Activated naive CD8-positive, alpha-beta T cell treated with anti-CD3 and anti-CD28 coated beads, Interleukin-2, amount 10 ng/mL, durations not matched to agents 7 days and 5 days (primary cell): ENCODE measurements around the gene ADAMTS9. TPM values are rescaled to one million over a fixed set of nuclear protein-coding genes. Genes with fewer than 3 reads are reported as not detected.

Experiments used
- ATAC-seq: fragments of 150-1000 bp; cut with Tn5 transposase; one replicate; pipeline ENCODE4 v1.10.0; 2021; ENCODE audit warnings: low read depth, moderate library complexity
- POLR2A ChIA-PET: fragments of 350-600 bp; sonication (Branson Sonifier 250); formaldehyde crosslinking; loops from one replicate; lab custom pipeline; 2021; ENCODE audit warnings: antibody characterized with exemption; lab: Charles Lee
- DNase-seq: peaks from one replicate; pipeline ENCODE4 v3.0.0; 2021
- H3K27ac Mint-ChIP-seq: one replicate; pipeline ENCODE4 v1.8.0; 2022; ENCODE audit warnings: mild to moderate bottlenecking, mixed read lengths
- H3K27me3 Mint-ChIP-seq: one replicate; pipeline ENCODE4 v1.8.0; 2022; ENCODE audit warnings: mild to moderate bottlenecking, moderate library complexity, mixed read lengths
- H3K36me3 Mint-ChIP-seq: one replicate; pipeline ENCODE4 v1.8.0; 2021; ENCODE audit warnings: mild to moderate bottlenecking, mixed read lengths
- H3K4me1 Mint-ChIP-seq: one replicate; pipeline ENCODE4 v1.8.0; 2021; ENCODE audit warnings: mixed read lengths
- H3K4me3 Mint-ChIP-seq: one replicate; pipeline ENCODE4 v1.8.0; 2022; ENCODE audit warnings: mild to moderate bottlenecking, moderate library complexity, mixed read lengths
- H3K9me3 Mint-ChIP-seq: one replicate; pipeline ENCODE4 v1.8.0; 2021; ENCODE audit warnings: mixed read lengths
- total RNA-seq, 2 experiments: library from RNA; stranded (reverse); gene quantifications; one replicate each; pipeline ENCODE4 v1.2.3, GENCODE V29; 2021

Gene ADAMTS9
- total RNA-seq, 2 experiments from 2014 or later: not detected

- Mint-ChIP-seq H3K4me3 (no peak overlapping the region), H3K9me3 (no peaks in the 10 kb centered on the region), H3K4me1 (no peaks in the 10 kb centered on the region), H3K36me3 (no peaks in the 10 kb centered on the region), H3K27me3 (no peaks in the 10 kb centered on the region), H3K27ac (no peak overlapping the region)
- ATAC-seq (no peak), DNase-seq (no peak)
- POLR2A ChIA-PET: no interaction called here
Observed at GRCh38 chr3:64655160-64655559, 32.6 kb downstream of the ADAMTS9 start.

DNA sequence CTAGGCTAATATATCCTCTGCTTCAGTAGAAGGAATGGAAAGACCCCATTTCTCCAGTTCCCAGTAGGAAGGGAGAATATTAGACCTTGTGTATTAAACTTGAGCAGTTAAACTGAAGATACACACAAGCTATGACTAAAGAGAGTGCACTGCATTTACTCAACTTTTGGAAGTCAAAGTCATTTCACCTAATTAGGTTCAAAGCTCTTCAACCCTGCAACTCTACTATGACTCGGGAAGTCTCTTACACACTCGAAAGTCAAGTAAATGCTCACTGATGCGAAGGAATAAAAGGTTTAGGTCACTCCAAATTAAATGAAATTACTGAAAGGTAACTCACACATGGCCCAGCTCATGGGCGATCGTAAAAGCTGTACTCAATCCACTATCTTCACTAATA, 33.8 kb downstream of the ADAMTS9 start:
- H3K27me3 Mint-ChIP-seq: no peaks in the 10 kb centered on the region
- no peak for ATAC-seq
- H3K27ac Mint-ChIP-seq: no peak overlapping the region
- POLR2A ChIA-PET: no interaction called here
- H3K4me3 Mint-ChIP-seq: no peak overlapping the region
- no peak for DNase-seq
- no peaks in the 10 kb centered on the region for H3K4me1 Mint-ChIP-seq
- H3K9me3 Mint-ChIP-seq: no peaks in the 10 kb centered on the region
- H3K36me3 Mint-ChIP-seq: no peaks in the 10 kb centered on the region

- H3K9me3 Mint-ChIP-seq: no peaks in the 10 kb centered on the region
- no peaks in the 10 kb centered on the region for H3K4me1 Mint-ChIP-seq
- POLR2A ChIA-PET: no interaction called here
- no peak overlapping the region for H3K27ac Mint-ChIP-seq
- no peaks in the 10 kb centered on the region for H3K27me3 Mint-ChIP-seq
- H3K36me3 Mint-ChIP-seq: no peaks in the 10 kb centered on the region
- H3K4me3 Mint-ChIP-seq: no peak overlapping the region
- no peak for DNase-seq
- ATAC-seq: no peak
Observed at GRCh38 chr3:64653101-64653500, 34.7 kb downstream of the ADAMTS9 start.

DNA sequence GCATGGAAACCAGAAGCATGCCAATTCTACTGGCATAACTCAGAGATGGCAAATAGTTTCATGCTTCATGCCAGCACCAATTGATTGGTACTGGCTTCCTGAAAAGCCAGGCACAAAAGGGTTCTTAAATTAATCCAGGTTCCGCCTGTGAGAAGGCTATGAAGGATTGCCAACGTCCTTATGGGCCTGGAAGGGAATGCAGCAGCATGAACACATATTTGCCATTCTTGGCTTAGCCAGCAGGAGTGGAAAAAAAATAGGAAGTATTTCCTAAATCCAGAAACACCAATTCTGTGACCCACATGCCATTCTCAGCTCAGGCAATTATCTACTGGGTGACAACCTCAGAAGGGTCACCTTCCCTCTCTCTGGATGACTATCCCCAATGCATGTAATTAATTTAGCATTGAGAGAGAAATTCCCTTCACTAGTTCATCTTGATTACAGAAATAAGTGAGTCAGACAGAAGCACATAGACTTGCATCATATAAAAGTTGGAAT, 36.0 kb downstream of the ADAMTS9 start:
- Mint-ChIP-seq H3K36me3 (no peaks in the 10 kb centered on the region), H3K4me3 (no peak overlapping the region), H3K9me3 (no peaks in the 10 kb centered on the region), H3K27me3 (no peaks in the 10 kb centered on the region), H3K27ac (no peak overlapping the region), H3K4me1 (no peaks in the 10 kb centered on the region)
- ATAC-seq (no peak), DNase-seq (no peak)
- POLR2A ChIA-PET: no interaction called here

- Mint-ChIP-seq H3K4me3 (no peak overlapping the region), H3K27ac (no peak overlapping the region), H3K4me1 (no peaks in the 10 kb centered on the region), H3K9me3 (no peaks in the 10 kb centered on the region), H3K36me3 (no peaks in the 10 kb centered on the region), H3K27me3 (no peaks in the 10 kb centered on the region)
- DNase-seq (no peak), ATAC-seq (no peak)
- POLR2A ChIA-PET: no interaction called here
Observed at GRCh38 chr3:64651303-64651702, 36.5 kb downstream of the ADAMTS9 start.

GRCh38 chr3:64650715-64651114, 37.1 kb downstream of the ADAMTS9 start:
- ATAC-seq (no peak), DNase-seq (no peak)
- Mint-ChIP-seq H3K4me3 (no peak overlapping the region), H3K27ac (no peak overlapping the region), H3K9me3 (no peaks in the 10 kb centered on the region), H3K4me1 (no peaks in the 10 kb centered on the region), H3K27me3 (no peaks in the 10 kb centered on the region), H3K36me3 (no peaks in the 10 kb centered on the region)
- POLR2A ChIA-PET: no interaction called here

DNA sequence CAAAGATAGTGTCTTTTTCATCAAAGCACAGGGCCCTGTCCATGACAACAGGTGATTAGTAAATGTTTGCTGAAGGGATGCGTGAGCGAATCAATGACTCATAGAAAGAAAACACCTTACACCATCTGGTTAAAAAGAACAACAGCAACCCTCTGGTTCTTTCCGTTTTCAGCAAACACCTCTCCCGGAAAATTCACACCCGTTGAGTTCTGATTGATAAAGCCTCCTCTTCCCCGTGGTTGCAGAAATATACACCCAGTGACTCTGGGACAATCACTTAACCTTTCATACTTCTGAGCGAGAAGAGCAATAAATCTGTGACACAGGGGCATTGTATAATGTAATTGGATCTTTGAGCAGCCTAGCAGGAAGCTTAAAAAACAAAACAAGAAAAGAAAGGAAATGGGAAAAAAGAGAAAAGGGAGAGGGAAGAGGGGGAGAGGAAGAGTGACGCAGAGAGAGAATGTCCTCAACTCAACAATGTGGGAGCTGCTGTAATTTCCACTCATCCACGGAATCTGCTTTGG, 37.6 kb downstream of the ADAMTS9 start:
- no peaks in the 10 kb centered on the region for H3K4me1 Mint-ChIP-seq
- ATAC-seq (no peak), DNase-seq (no peak)
- no peaks in the 10 kb centered on the region for H3K9me3 Mint-ChIP-seq
- H3K36me3 Mint-ChIP-seq: no peaks in the 10 kb centered on the region
- H3K27ac Mint-ChIP-seq: no peak overlapping the region
- H3K27me3 Mint-ChIP-seq: no peaks in the 10 kb centered on the region
- no peak overlapping the region for H3K4me3 Mint-ChIP-seq
- POLR2A ChIA-PET: no interaction called here

DNA sequence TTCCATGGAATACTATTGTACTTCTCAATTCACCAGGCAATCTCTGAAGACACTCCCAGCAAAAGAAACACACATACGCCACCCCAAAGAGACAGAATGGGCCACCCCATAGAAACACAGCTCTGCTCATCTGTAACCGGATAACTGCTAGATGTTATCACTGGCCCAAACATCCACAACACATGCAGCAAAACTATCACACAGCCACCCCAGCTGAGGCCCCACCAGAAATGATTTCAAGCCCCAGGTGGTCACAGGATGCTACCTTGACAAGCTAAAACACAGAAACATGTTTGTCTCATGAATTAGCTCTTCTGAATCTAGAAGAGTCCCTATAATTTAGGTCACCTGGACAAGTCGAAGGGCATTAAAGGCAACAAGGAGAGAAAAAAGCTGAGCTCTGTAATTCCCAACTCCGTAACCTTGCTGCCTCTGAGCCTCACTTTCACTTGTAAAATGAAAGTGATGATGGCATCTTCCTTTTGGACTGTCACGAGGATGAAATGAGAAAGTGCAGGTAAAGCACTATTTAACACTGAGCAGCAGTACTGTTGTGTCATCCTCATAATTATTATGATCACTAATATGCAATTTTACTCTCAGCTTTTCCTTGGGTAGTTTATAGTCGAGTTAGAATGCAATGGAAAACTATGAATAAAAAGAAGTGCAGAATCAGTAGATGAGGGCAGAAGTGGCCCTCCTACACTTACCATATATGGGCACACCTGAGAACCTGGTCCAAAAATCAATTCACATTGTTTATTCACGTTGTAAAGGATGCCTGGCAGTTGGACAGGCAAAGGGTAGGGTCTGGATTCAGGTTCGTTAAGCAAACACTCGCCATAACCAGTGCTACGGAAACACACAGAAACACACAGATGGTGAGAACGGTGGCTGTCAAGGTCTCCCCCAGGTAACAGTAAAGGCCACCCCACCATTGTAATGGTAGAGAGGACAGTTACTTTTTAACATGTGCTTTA, 38.6 kb downstream of the ADAMTS9 start:
- H3K27me3 Mint-ChIP-seq: no peaks in the 10 kb centered on the region
- POLR2A ChIA-PET: no interaction called here
- H3K9me3 Mint-ChIP-seq: no peaks in the 10 kb centered on the region
- no peaks in the 10 kb centered on the region for H3K4me1 Mint-ChIP-seq
- no peak overlapping the region for H3K4me3 Mint-ChIP-seq
- H3K36me3 Mint-ChIP-seq: no peaks in the 10 kb centered on the region
- no peak for DNase-seq
- no peak for ATAC-seq
- H3K27ac Mint-ChIP-seq: no peak overlapping the region

DNA sequence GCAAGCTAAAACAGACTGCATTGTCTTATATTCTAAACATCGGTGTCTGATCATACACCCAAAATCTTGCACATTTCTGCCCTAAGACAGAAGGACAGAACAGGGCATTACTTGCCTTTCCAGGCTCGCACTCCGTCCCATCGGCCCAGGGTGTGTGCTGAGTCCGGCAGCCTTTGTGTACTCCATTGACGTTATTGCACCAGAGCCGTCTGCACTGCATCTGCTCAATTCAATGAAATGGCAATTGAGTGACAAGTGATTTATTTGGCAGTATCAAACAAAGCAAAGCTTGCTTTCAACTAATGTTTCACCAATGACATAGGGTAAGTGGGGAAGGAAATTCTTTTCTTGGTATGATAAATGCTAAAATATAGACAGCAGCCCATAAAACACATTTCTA, 40.0 kb downstream of the ADAMTS9 start:
- Mint-ChIP-seq H3K9me3 (no peaks in the 10 kb centered on the region), H3K4me3 (no peak overlapping the region), H3K4me1 (no peaks in the 10 kb centered on the region), H3K27me3 (no peaks in the 10 kb centered on the region), H3K27ac (no peak overlapping the region), H3K36me3 (no peaks in the 10 kb centered on the region)
- DNase-seq (no peak), ATAC-seq (no peak)
- POLR2A ChIA-PET: no interaction called here

DNA sequence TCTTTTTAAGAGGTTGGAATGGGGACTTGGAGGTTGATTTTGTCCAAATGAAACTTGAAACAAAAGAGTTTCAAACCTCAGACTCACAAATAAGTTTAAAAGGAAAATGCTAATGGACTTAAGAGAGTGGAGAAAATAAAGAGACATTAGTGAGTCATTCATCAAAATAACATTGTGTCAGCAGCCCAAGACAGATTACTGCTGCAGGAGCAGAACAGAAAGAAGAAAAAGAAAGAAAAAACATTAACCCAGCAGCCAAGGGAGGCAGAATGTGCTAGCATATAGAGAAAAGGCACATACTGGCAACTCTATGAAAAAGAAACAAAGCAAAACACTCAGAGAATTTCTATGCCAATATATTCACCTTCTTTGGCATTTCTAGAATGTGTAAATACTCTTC, 42.6 kb downstream of the ADAMTS9 start:
- Mint-ChIP-seq H3K36me3 (no peaks in the 10 kb centered on the region), H3K27me3 (no peaks in the 10 kb centered on the region), H3K4me1 (no peaks in the 10 kb centered on the region), H3K9me3 (no peaks in the 10 kb centered on the region), H3K27ac (no peak overlapping the region), H3K4me3 (no peak overlapping the region)
- POLR2A ChIA-PET: no interaction called here
- DNase-seq: no peak
- no peak for ATAC-seq

- POLR2A ChIA-PET: no interaction called here
- no peak for ATAC-seq
- H3K27ac Mint-ChIP-seq: no peak overlapping the region
- no peak for DNase-seq
- no peaks in the 10 kb centered on the region for H3K36me3 Mint-ChIP-seq
- no peak overlapping the region for H3K4me3 Mint-ChIP-seq
- no peaks in the 10 kb centered on the region for H3K4me1 Mint-ChIP-seq
- no peaks in the 10 kb centered on the region for H3K9me3 Mint-ChIP-seq
- H3K27me3 Mint-ChIP-seq: no peaks in the 10 kb centered on the region
Observed at GRCh38 chr3:64644483-64644882, 43.3 kb downstream of the ADAMTS9 start.

DNA sequence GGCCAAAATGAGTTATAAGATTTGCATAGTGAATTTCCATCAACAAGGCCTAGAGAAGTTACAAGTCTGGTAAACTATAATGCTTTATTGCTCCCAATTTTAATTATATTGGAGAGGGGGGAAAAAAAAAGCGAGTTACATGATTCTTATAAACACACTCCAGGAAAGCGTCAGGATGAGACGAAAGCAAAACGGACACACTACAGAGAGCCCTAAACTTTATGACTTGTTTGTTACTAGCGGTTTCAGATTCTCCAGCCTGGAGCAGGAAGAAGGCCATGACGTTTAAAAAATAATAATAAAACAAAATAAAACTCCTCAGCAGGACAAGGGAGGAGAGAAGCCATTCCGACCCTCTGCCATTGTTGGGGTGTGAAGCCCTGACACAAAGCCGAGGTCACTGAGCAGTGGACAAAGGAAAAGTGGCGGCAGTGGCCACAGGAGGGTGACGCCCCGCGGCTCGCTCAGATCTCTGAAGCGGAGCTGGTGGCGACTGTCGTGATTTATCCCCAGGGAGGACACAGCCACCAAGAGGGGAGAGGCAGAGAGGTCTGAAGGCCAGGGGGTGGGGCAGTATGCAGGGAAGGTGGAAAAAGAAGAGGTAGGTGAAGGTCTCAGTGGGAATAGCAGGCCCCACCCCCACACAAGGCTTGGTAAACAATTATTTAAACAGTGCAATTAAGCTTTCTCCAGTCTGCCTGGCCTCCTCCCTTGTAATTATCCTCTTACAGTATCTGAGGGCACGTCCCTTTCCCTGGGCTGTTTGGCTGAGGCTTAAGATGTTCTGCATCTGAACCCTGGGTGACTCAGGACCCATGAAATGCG, 45.3 kb downstream of the ADAMTS9 start:
- Mint-ChIP-seq H3K36me3 (no peaks in the 10 kb centered on the region), H3K4me3 (no peak overlapping the region), H3K9me3 (no peaks in the 10 kb centered on the region), H3K4me1 (no peaks in the 10 kb centered on the region), H3K27me3 (no peaks in the 10 kb centered on the region), H3K27ac (no peak overlapping the region)
- POLR2A ChIA-PET: no interaction called here
- DNase-seq (no peak), ATAC-seq (no peak)

DNA sequence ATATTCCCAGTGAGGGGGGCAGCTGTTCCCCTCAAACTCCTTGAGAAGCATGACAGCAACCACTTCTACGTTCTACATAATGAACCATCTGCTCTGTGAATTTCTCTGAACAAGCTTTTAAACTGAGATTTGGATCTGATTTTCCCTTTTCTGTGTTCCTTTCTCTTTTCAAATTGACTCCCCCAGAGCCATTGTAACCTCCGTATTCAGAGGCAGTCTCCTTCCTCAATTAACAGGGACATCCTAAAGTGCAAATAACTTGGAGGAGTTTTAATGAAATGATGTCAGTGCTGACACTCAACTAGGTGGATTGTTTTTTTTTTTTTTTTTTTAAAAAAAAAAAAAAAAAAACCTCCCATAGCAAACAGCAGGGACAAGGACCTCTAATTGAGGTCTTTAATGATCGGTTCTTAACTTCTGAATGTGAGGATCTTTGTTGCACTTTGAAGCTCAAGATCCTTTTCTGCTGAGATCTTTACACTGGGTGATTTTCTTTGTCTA, 48.8 kb downstream of the ADAMTS9 start:
- Mint-ChIP-seq H3K4me1 (no peaks in the 10 kb centered on the region), H3K36me3 (no peaks in the 10 kb centered on the region), H3K27ac (no peak overlapping the region), H3K4me3 (no peak overlapping the region), H3K9me3 (no peaks in the 10 kb centered on the region), H3K27me3 (no peaks in the 10 kb centered on the region)
- DNase-seq (no peak), ATAC-seq (no peak)
- POLR2A ChIA-PET: no interaction called here
